Stimulated activated CD4-positive, alpha-beta T cell treated with anti-CD3 and anti-CD28 coated beads, Interleukin-1b, Interleukin-23, amount 100 ng/mL, for 1 hour (primary cell): Measurements from ENCODE around the gene RAB27A.
"Not testable (repeated sequence)": the region's sequence is repeated elsewhere in the genome, so short reads cannot be mapped to it uniquely, and the experiment has no call there.

Experiments used
- DNase-seq, 2 donors: peaks; one replicate each; pipeline ENCODE4 v3.0.0-alpha.2; 2020; ENCODE audit warnings: low read depth in 2 of 2

The RAB27A gene

GRCh38 chr15:55250392-55250791, 39.2 kb downstream of the RAB27A start:
- DNase-seq, result no peak

- DNase-seq, result not testable (repeated sequence)
Observed at GRCh38 chr15:55249885-55250284, 39.7 kb downstream of the RAB27A start.

- DNase-seq, result no peak
Observed at GRCh38 chr15:55248895-55249294, 40.7 kb downstream of the RAB27A start.

GRCh38 chr15:55247766-55248427, 41.7 kb downstream of the RAB27A start:
- DNase-seq, result no peak

- DNase-seq, result no peak
Observed at GRCh38 chr15:55247311-55247710, 42.3 kb downstream of the RAB27A start.

- DNase-seq, result no peak
Observed at GRCh38 chr15:55246567-55246966, 43.0 kb downstream of the RAB27A start.

- no peak for DNase-seq
Observed at GRCh38 chr15:55245059-55245458, 44.6 kb downstream of the RAB27A start.

- DNase-seq, result no peak
Observed at GRCh38 chr15:55241891-55242290, 47.7 kb downstream of the RAB27A start.

GRCh38 chr15:55241186-55241585, 48.4 kb downstream of the RAB27A start:
- no peak for DNase-seq

- DNase-seq, result no peak
Observed at GRCh38 chr15:55240125-55240760, 49.4 kb downstream of the RAB27A start.

GRCh38 chr15:55239440-55240124, 50.0 kb downstream of the RAB27A start:
- no peak for DNase-seq

GRCh38 chr15:55238877-55239276, 50.7 kb downstream of the RAB27A start:
- no peak for DNase-seq

GRCh38 chr15:55237219-55238130, 52.1 kb downstream of the RAB27A start:
- DNase-seq, result no peak

- DNase-seq, result no peak
Observed at GRCh38 chr15:55235546-55236036, 54.0 kb downstream of the RAB27A start.

- no peak for DNase-seq
Observed at GRCh38 chr15:55234800-55235104, 54.9 kb downstream of the RAB27A start.

- DNase-seq, result no peak
Observed at GRCh38 chr15:55234104-55234799, 55.4 kb downstream of the RAB27A start.

GRCh38 chr15:55231455-55231854, 58.2 kb downstream of the RAB27A start:
- DNase-seq, result no peak

- no peak for DNase-seq
Observed at GRCh38 chr15:55230953-55231352, 58.7 kb downstream of the RAB27A start.

- no peak for DNase-seq
Observed at GRCh38 chr15:55230051-55230670, 59.5 kb downstream of the RAB27A start.

GRCh38 chr15:55226127-55226526, 63.5 kb downstream of the RAB27A start:
- DNase-seq, result no peak

GRCh38 chr15:55224892-55225291, 64.7 kb downstream of the RAB27A start:
- DNase-seq, result no peak
